HEK293T (cell line): ENCODE results near the gene SCGB3A2.

Experiments used
- ARNT ChIP-seq: fragments of 450-650 bp; IDR thresholded peaks from 2 replicates; pipeline ENCODE4 v1.6.1; 2017; ENCODE audit warnings: mild to moderate bottlenecking
- ELF4 ChIP-seq: fragments of 450-650 bp; IDR thresholded peaks from 2 replicates; pipeline ENCODE4 v1.6.1; 2017; ENCODE audit warnings: antibody characterized with exemption
- FOXA1 ChIP-seq: fragments of 450-650 bp; IDR thresholded peaks from 2 replicates; pipeline ENCODE4 v1.6.1; 2016; ENCODE audit warnings: mild to moderate bottlenecking
- FOXK2 ChIP-seq: fragments of 450-650 bp; IDR thresholded peaks from 2 replicates; pipeline ENCODE4 v1.6.1; 2016; ENCODE audit warnings: mild to moderate bottlenecking
- FOXM1 ChIP-seq: fragments of 450-650 bp; IDR thresholded peaks from 2 replicates; pipeline ENCODE4 v1.6.1; 2017; ENCODE audit warnings: mild to moderate bottlenecking, borderline replicate concordance
- HDGF ChIP-seq: fragments of 450-650 bp; IDR thresholded peaks from 2 replicates; pipeline ENCODE4 v1.6.1; 2017; ENCODE audit warnings: antibody characterized with exemption, borderline replicate concordance
- LEF1 ChIP-seq: fragments of 450-650 bp; IDR thresholded peaks from 2 replicates; pipeline ENCODE4 v1.6.1; 2017; ENCODE audit warnings: mild to moderate bottlenecking, borderline replicate concordance
- NFRKB ChIP-seq: fragments of 450-650 bp; IDR thresholded peaks from 2 replicates; pipeline ENCODE4 v1.6.1; 2016; ENCODE audit warnings: mild to moderate bottlenecking, moderate library complexity
- SP1 ChIP-seq: fragments of 450-650 bp; IDR thresholded peaks from 2 replicates; pipeline ENCODE4 v1.6.1; 2017
- SUZ12 ChIP-seq: fragments of 450-650 bp; IDR thresholded peaks from 2 replicates; pipeline ENCODE4 v1.6.1; 2016; ENCODE audit warnings: mild to moderate bottlenecking
- TARDBP ChIP-seq: fragments of 450-650 bp; IDR thresholded peaks from 2 replicates; pipeline ENCODE4 v1.6.1; 2016
- TF ChIP-seq, protein P1 (sequence below): fragments of 450-650 bp; IDR thresholded peaks from 2 replicates; pipeline ENCODE4 v1.6.1; 2016

DNA sequence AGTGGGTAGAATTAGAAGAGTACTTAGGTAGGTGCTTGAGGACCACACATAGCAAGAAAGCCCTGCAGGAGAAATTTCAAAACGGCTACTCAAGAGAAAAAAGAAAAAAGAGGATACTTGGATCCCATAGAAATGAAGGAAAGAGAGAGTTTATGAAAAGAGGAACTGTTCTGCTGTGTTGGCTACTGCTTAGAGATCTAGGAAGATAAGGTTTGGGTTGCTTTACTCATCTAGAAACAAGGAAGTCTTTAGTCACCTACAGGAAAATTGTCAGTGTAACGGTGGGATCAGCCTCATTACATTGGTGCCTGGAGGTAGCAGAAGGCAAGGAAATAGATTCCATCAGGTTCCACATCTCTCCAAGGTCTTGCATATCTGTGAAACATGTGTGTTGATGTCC lies 42.6 kb downstream of the SCGB3A2 start:
- TF ChIP-seq ARNT (no peak), ELF4 (no peak), FOXA1 (no peak), SP1 (no peak), TARDBP (no peak), FOXK2 (no peak), FOXM1 (no peak), SUZ12 (no peak), NFRKB (no peak), HDGF (no peak), LEF1 (no peak)
- TF ChIP-seq, protein P1, sequence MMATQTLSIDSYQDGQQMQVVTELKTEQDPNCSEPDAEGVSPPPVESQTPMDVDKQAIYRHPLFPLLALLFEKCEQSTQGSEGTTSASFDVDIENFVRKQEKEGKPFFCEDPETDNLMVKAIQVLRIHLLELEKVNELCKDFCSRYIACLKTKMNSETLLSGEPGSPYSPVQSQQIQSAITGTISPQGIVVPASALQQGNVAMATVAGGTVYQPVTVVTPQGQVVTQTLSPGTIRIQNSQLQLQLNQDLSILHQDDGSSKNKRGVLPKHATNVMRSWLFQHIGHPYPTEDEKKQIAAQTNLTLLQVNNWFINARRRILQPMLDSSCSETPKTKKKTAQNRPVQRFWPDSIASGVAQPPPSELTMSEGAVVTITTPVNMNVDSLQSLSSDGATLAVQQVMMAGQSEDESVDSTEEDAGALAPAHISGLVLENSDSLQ: no peak
